ENCODE measurements around the gene AFF3.

- TF ChIP-seq POLR2AphosphoS5 (IDR thresholded peaks at IDR 0.05) (no peak), CTCF (IDR thresholded peaks at IDR 0.05 in 8 of 11, conservative IDR thresholded peaks at IDR 0.05 in 3 of 11) (no peak), POLR2A (IDR thresholded peaks at IDR 0.05) (no peak)
Measured at GRCh38 chr2:100105678-100106054, 36.7 kb downstream of the AFF3 start.

All from spleen (tissue), 7 donors.